Endothelial cell of umbilical vein (primary cell): ENCODE results near the gene PRDM10. TPM values are rescaled to one million over a fixed set of nuclear protein-coding genes. Genes with fewer than 3 reads are reported as not detected.

Experiments used
- BruUV-seq: library from RNA; stranded (reverse); fragments of 400-500 nt; replicated peaks from 2 replicates; lab custom pipeline; 2021; lab: Mats Ljungman, UMichigan
- CTCF ChIA-PET: fragments of 300-600, 350-600 bp; sonication (Branson Sonifier 250); formaldehyde crosslinking; loops from one replicate; lab custom pipeline; 2021; ENCODE audit warnings: antibody characterized with exemption, inconsistent platforms; lab: Charles Lee
- POLR2A ChIA-PET: fragments of 300-600, 350-600 bp; sonication (Branson Sonifier 250); formaldehyde crosslinking; loops from one replicate; lab custom pipeline; 2021; ENCODE audit warnings: antibody characterized with exemption, inconsistent platforms; lab: Charles Lee
- DNase-seq: peaks from one replicate; pipeline ENCODE4 v3.0.0-alpha.2; 2011; ENCODE audit warnings: low read depth, low spot score
- FAIRE-seq: peaks from 2 replicates; lab custom pipeline; 2011; peaks lifted over from hg19 to GRCh38; lab: Jason Lieb, UNC
- H2AFZ ChIP-seq: 2 replicates; pipeline ENCODE4 v1.6.0; 2012; ENCODE audit warnings: low read depth, low read length, control low read depth, inconsistent platforms
- H3K27ac ChIP-seq: 2 replicates; pipeline ENCODE4 v1.5.1; 2011; ENCODE audit warnings: low read depth, mild to moderate bottlenecking, control low read depth, low read length, moderate library complexity; ENCODE audit not compliant: insufficient read depth
- H3K27me3 ChIP-seq, 2 experiments: 2 replicates each; pipeline versions ENCODE4 v1.6.0 to v1.6.1; 2011; ENCODE audit warnings: low read length in 2 of 2, mixed read lengths in 1 of 2; ENCODE audit not compliant: control insufficient read depth in 2 of 2, insufficient read depth in 2 of 2
- H3K36me3 ChIP-seq, 2 experiments: 2 replicates in 1 of 2; 3 replicates in 1 of 2; pipeline ENCODE4 v1.5.1; 2011; ENCODE audit warnings: low read length in 2 of 2, mild to moderate bottlenecking in 1 of 2, moderate library complexity in 1 of 2; ENCODE audit not compliant: control insufficient read depth in 2 of 2, insufficient read depth in 2 of 2; ENCODE audit errors: extremely low read depth in 1 of 2
- H3K4me1 ChIP-seq: 3 replicates; pipeline ENCODE4 v1.5.1; 2011; ENCODE audit warnings: mild to moderate bottlenecking, low read length; ENCODE audit not compliant: control insufficient read depth, insufficient read depth; ENCODE audit errors: extremely low read depth
- H3K4me2 ChIP-seq: 2 replicates; pipeline ENCODE4 v1.6.1; 2011; ENCODE audit warnings: low read length, control low read depth, mixed read lengths; ENCODE audit not compliant: insufficient read depth
- H3K4me3 ChIP-seq, 3 experiments: fragments of 200-600 bp in 1 of 3; sonication (generic), shearing (Covaris generic) in 1 of 3; replicated peaks in 1 of 3; 2 replicates each; pipeline ENCODE4 v1.5.1; 2011 to 2016; ENCODE audit warnings: control low read depth in 3 of 3, low read length in 3 of 3, mild to moderate bottlenecking in 2 of 3, inconsistent platforms in 1 of 3, low read depth in 1 of 3, moderate library complexity in 1 of 3; ENCODE audit not compliant: insufficient read depth in 1 of 3
- H3K79me2 ChIP-seq: 2 replicates; pipeline ENCODE4 v1.6.0; 2012; ENCODE audit warnings: low read length, inconsistent platforms; ENCODE audit not compliant: control insufficient read depth, insufficient read depth
- H3K9ac ChIP-seq: replicated peaks from 2 replicates; pipeline ENCODE3; 2011; ENCODE audit warnings: low read length, control low read depth; ENCODE audit not compliant: insufficient read depth; ENCODE audit errors: extremely low read depth
- H3K9me1 ChIP-seq: replicated peaks from 3 replicates; pipeline ENCODE4 v1.6.0; 2011; ENCODE audit warnings: mild to moderate bottlenecking, low read length; ENCODE audit not compliant: control insufficient read depth, insufficient read depth; ENCODE audit errors: extremely low read depth
- H3K9me3 ChIP-seq: replicated peaks from 2 replicates; pipeline ENCODE4 v1.5.1; 2012; ENCODE audit warnings: low read length, inconsistent platforms; ENCODE audit not compliant: control insufficient read depth, insufficient read depth
- H4K20me1 ChIP-seq: replicated peaks from 2 replicates; pipeline ENCODE3; 2011; ENCODE audit warnings: mild to moderate bottlenecking, low read length; ENCODE audit not compliant: control insufficient read depth, insufficient read depth; ENCODE audit errors: extremely low read depth
- EZH2 ChIP-seq: IDR thresholded peaks from 2 replicates; pipeline ENCODE4 v1.6.1; 2012; ENCODE audit warnings: borderline replicate concordance, low read depth, mild to moderate bottlenecking, moderate library complexity, low read length, inconsistent platforms; ENCODE audit not compliant: severe bottlenecking
- FOS ChIP-seq: IDR thresholded peaks from 2 replicates; pipeline ENCODE4 v1.6.1; 2011; ENCODE audit warnings: mild to moderate bottlenecking, low read length, moderate library complexity, borderline replicate concordance; ENCODE audit not compliant: insufficient read depth
- GATA2 ChIP-seq: IDR thresholded peaks from 2 replicates; pipeline ENCODE4 v1.7.0; 2011; ENCODE audit warnings: low read depth, mild to moderate bottlenecking, moderate library complexity, mixed read lengths, low read length; ENCODE audit not compliant: insufficient read length, insufficient read depth
- JUN ChIP-seq: IDR thresholded peaks from 2 replicates; pipeline ENCODE4 v1.6.1; 2011; ENCODE audit warnings: borderline replicate concordance, low read depth; ENCODE audit not compliant: insufficient read length, insufficient read depth
- MAX ChIP-seq: IDR thresholded peaks from 2 replicates; pipeline ENCODE4 v1.6.1; 2011; ENCODE audit not compliant: insufficient read depth, insufficient read length
- MYC ChIP-seq: IDR thresholded peaks from one replicate; pipeline ENCODE4 v1.6.1; 2011; ENCODE audit warnings: mild to moderate bottlenecking, low read depth, low read length
- POLR2A ChIP-seq: IDR thresholded peaks from 2 replicates; pipeline ENCODE4 v1.6.1; 2012; ENCODE audit warnings: low read depth, mild to moderate bottlenecking, control low read depth, low read length
- POLR2AphosphoS5 ChIP-seq: IDR thresholded peaks from 2 replicates; pipeline ENCODE4 v1.6.1; 2012; ENCODE audit warnings: low read depth, mild to moderate bottlenecking, control low read depth, low read length, moderate library complexity; ENCODE audit not compliant: insufficient read depth
- dilution Hi-C: fragments of 300-500 bp; cut with MboI; formaldehyde crosslinking; loops from one replicate; pipeline ENCODE4 v1.15.0; 2019; ENCODE audit warnings: low sequenced_read_pairs; ENCODE audit not compliant: extremely low pct_ligation_motif_present
- intact Hi-C: fragments of 100-400 bp; cut with micrococcal nuclease; formaldehyde crosslinking; loops from one replicate; pipeline ENCODE4 v1.10.0; 2022
- polyA plus RNA-seq, 4 experiments: library from polyadenylated mRNA; depleted of rRNA in 3 of 4; stranded (reverse) in 3 of 4; unstranded in 1 of 4; fragments of >200 nt; gene quantifications; 2 replicates each; pipeline versions ENCODE4 v1.2.1 to v1.2.3, GENCODE V29; 2011 to 2012; ENCODE audit warnings: missing spikeins in 1 of 4
- total RNA-seq: library from RNA; stranded (reverse); gene quantifications from 2 replicates; pipeline ENCODE4 v1.2.3, GENCODE V29; 2021
- TF ChIP-seq, protein P1 (sequence below), 2 donors: IDR thresholded peaks; 1 replicate in 1 of 2; 2 replicates in 1 of 2; pipeline ENCODE4 v1.5.1; 2011; ENCODE audit warnings: low read length in 2 of 2, mild to moderate bottlenecking in 2 of 2, moderate library complexity in 2 of 2, control low read depth in 1 of 2, inconsistent platforms in 1 of 2, low read depth in 1 of 2; ENCODE audit not compliant: insufficient read depth in 1 of 2; ENCODE audit errors: extremely low read depth in 1 of 2

Gene PRDM10
- total and polyA plus RNA-seq, 2 donors (not counting 3 experiments of a cell fraction or from before 2014, with no cell fraction given): 9.6 to 13.0 TPM

DNA sequence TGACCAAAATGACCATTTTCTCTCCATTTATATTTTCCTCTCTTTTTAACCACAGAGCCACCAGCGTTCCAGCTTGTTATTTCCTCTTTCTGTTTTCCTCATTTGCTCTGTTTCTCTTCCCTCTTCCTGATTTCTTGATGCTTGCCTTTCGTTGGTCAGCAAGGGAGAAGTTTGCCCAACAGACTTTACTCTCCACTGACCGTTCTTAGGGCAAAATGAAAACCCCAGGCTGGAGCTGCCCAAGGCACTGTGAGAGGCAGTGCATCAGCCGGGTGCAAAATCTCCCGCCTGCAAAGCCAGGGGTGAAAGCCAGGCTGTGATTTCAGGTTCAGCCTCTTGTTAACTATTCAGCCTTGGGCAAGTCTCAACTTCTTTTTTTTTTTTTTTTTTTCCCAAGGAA lies 40.9 kb upstream of the PRDM10 start:
- H3K4me2 ChIP-seq: no peak overlapping the region
- no TSS peak for BruUV-seq
- no peak for TF ChIP-seq FOS
- no peak for TF ChIP-seq POLR2A
- TF ChIP-seq MYC: no peak
- TF ChIP-seq EZH2: no peak
- TF ChIP-seq GATA2: no peak
- H2AFZ ChIP-seq: peak overlapping the region; percentile 29
- ChIA-PET CTCF (interaction anchor here (0.7 to 1.0 kb wide), 2 partner anchors 16 to 67 kb away, joined by 3 read pairs; no protein-coding TSS in a partner anchor), POLR2A (interaction anchor here (0.7 kb wide), 2 partner anchors 16 to 185 kb away, joined by 5 read pairs; no protein-coding TSS in a partner anchor)
- H3K79me2 ChIP-seq: no peaks in the 10 kb centered on the region
- DNase-seq (peak; percentile 36), FAIRE-seq (peak; percentile 42)
- H3K4me1 ChIP-seq: peaks cover 14% of the 10 kb centered on the region
- H3K4me3 ChIP-seq: no peak overlapping the region
- H3K9ac ChIP-seq: no peak overlapping the region
- H3K9me3 ChIP-seq: no peaks in the 10 kb centered on the region
- no peaks in the 10 kb centered on the region for H4K20me1 ChIP-seq
- dilution Hi-C loops (no loop called here), intact Hi-C loops (no loop called here)
- no peaks in the 10 kb centered on the region for H3K9me1 ChIP-seq
- no peaks in the 10 kb centered on the region for H3K36me3 ChIP-seq
- no peaks in the 10 kb centered on the region for H3K27me3 ChIP-seq
- H3K27ac ChIP-seq: no peak overlapping the region

DNA sequence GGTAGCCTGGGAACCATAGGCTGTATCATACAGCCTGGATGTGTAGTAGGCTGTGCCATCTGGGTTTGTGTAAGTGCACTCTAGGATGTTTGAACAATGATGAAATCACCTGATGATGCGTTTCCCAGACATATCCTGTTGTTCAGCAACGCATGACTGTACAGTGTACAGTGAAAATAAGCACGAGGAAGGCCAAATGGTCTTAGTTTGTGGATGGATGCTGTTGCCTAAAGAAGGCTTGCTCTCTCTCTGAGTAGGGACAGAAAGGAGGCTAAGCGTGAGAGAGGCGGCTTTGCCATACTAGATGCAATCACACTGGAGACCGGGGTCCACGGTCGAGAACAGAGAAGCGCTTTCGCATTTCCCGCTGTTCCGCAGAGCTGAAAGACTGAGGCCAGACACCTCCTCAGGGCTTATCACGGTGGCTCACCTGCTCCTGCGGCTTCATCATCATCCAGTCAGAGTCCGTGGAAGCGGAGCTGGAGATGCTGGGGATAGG lies 39.5 kb upstream of the PRDM10 start:
- ChIA-PET CTCF (no interaction called here), POLR2A (no interaction called here)
- H3K36me3 ChIP-seq: no peaks in the 10 kb centered on the region
- H3K9me1 ChIP-seq: no peaks in the 10 kb centered on the region
- FAIRE-seq (peak; percentile 98), DNase-seq (peak; percentile 95)
- H3K4me1 ChIP-seq: peaks cover 17% of the 10 kb centered on the region
- no peaks in the 10 kb centered on the region for H3K79me2 ChIP-seq
- H3K27me3 ChIP-seq: no peaks in the 10 kb centered on the region
- H3K9me3 ChIP-seq: no peaks in the 10 kb centered on the region
- no TSS peak for BruUV-seq
- peak overlapping the region; percentile 88 for H3K27ac ChIP-seq
- dilution Hi-C loops: no loop called here
- no peak overlapping the region for H3K4me3 ChIP-seq
- H4K20me1 ChIP-seq: no peaks in the 10 kb centered on the region
- peak overlapping the region; percentile 3 for H3K9ac ChIP-seq
- peak overlapping the region; percentile 5 for H2AFZ ChIP-seq
- TF ChIP-seq FOS (peak; percentile 97), MYC (peak; percentile 62), GATA2 (peak; percentile 61), EZH2 (no peak), JUN (peak; percentile 96), POLR2AphosphoS5 (peak; percentile 96), MAX (peak; percentile 88), POLR2A (no peak)
- TF ChIP-seq, protein P1, sequence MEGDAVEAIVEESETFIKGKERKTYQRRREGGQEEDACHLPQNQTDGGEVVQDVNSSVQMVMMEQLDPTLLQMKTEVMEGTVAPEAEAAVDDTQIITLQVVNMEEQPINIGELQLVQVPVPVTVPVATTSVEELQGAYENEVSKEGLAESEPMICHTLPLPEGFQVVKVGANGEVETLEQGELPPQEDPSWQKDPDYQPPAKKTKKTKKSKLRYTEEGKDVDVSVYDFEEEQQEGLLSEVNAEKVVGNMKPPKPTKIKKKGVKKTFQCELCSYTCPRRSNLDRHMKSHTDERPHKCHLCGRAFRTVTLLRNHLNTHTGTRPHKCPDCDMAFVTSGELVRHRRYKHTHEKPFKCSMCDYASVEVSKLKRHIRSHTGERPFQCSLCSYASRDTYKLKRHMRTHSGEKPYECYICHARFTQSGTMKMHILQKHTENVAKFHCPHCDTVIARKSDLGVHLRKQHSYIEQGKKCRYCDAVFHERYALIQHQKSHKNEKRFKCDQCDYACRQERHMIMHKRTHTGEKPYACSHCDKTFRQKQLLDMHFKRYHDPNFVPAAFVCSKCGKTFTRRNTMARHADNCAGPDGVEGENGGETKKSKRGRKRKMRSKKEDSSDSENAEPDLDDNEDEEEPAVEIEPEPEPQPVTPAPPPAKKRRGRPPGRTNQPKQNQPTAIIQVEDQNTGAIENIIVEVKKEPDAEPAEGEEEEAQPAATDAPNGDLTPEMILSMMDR (IDR thresholded peaks at IDR 0.05; ENCODE audit: extremely low read depth in 1 of 2, insufficient read depth in 1 of 2, low read depth in 1 of 2, low read length in 2 of 2): no peak
- intact Hi-C loops: loop anchor here (1.0 kb wide), 4 partner anchors 19 to 80 kb away; partner anchors contain the start of gene APLP2
- no peak overlapping the region for H3K4me2 ChIP-seq
